Measurements from ENCODE around the gene COL23A1.
A peak's percentile ranks its signal among the peaks of the same experiment; 100 is the strongest.
"Not testable (repeated sequence)": the region's sequence is repeated elsewhere in the genome, so short reads cannot be mapped to it uniquely, and the experiment has no call there.

COL23A1 gene

DNA sequence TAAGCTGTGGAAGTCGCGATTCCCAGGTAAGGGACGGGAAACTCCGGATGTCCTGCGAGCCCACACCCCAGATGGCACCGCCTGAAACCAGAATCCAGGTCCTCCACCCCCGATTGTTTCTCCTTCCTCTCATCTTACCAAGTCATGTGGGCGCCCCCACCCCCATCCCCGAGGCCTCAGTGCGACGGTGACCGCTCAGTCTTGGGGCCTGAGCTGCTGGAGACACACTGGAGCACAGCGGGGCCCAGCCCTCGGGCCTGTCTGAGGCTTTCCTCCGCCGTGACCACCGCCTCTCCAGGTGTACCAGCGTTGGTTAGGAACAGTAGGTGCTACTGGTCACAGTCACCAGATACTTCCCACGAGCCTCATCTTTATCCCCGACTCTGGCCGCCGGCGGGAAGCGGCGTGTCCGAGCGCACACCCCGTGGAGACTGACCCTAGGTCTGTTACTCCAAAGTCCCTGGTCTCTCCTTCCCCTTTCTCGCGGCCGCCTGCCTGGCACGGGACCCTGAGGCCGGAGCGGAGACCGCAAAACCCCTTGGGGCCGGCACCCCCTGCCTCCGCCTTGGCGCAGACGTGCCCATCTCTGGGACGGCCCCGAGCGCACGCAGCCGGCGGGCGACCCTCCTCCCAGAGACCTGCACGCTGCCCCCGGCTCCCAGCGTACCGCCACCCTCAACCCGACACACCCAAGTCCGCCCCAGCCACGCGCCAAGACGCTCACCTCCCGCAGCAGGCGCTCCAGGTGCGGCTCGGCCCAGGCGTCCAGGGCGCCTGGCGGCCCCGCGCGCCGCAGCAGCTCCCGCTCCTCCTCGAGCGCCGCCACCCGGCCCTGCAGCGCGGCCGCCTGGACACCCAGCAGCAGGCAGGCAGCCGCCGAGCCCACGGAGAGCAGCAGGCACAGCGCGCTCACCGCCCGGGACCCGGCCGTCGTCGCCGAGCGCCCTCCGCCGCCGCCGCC is 733 bp downstream of the COL23A1 start:
- DNase-seq (ENCODE audit: low spot score), result no peak
- in situ Hi-C loops (cut with MboI; ENCODE audit: low sequenced_read_pairs, unreplicated experiment), result no loop called here
- TF ChIP-seq, protein P1, sequence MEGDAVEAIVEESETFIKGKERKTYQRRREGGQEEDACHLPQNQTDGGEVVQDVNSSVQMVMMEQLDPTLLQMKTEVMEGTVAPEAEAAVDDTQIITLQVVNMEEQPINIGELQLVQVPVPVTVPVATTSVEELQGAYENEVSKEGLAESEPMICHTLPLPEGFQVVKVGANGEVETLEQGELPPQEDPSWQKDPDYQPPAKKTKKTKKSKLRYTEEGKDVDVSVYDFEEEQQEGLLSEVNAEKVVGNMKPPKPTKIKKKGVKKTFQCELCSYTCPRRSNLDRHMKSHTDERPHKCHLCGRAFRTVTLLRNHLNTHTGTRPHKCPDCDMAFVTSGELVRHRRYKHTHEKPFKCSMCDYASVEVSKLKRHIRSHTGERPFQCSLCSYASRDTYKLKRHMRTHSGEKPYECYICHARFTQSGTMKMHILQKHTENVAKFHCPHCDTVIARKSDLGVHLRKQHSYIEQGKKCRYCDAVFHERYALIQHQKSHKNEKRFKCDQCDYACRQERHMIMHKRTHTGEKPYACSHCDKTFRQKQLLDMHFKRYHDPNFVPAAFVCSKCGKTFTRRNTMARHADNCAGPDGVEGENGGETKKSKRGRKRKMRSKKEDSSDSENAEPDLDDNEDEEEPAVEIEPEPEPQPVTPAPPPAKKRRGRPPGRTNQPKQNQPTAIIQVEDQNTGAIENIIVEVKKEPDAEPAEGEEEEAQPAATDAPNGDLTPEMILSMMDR (IDR thresholded peaks at IDR 0.05; ENCODE audit: borderline replicate concordance, control extremely low read depth, extremely low read depth, insufficient read depth, missing control alignments), result no peak

GRCh38 chr5:178588769-178589168 is 1.4 kb downstream of the COL23A1 start:
- TF ChIP-seq, protein P1 (IDR thresholded peaks at IDR 0.05; ENCODE audit: borderline replicate concordance, control extremely low read depth, extremely low read depth, insufficient read depth, missing control alignments), result no peak
- in situ Hi-C loops (cut with MboI; ENCODE audit: low sequenced_read_pairs, unreplicated experiment), result no loop called here
- no peak for DNase-seq (ENCODE audit: low spot score)

DNA sequence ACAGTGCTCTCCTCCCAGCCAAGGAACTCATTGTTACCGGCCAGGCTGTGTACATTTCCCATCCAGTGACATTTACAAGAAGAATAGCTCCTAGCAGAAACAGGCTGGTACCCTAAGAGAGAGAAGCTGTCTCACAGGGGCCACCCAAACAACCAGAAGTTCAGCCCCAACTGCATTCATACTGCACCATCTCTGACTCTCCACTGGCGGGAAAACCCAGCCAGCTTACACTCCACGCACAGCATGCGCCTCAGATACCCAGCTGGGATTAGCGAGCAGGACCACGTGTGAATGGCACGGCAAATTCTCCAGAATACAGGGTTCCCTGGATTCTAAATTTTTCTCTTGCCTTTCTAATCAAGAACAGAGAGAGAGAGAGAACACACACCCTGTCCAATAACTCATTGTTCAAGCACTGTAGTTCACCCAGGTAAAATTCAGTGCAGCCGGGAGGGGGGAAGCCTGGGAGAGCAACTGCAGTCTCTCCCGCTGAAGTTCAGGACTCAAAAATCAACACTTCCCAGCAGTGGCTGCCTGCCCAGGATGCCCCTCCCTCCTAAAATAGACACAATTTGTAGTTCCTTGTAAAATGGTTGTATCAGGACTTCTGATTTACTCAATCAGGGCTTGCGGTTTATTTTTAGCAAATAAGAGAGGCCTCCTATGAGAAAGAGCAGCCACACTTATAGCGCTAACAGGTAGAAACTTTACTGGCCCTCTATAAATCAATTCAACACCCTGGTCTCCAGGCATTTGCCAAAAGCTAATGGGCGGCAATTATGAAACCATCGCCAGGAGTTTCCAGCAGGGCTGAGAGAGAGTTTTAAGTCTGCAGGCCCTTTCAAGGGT is 2.2 kb downstream of the COL23A1 start:
- TF ChIP-seq, protein P1 (IDR thresholded peaks at IDR 0.05; ENCODE audit: borderline replicate concordance, control extremely low read depth, extremely low read depth, insufficient read depth, missing control alignments), result no peak
- DNase-seq (ENCODE audit: low spot score), result no peak
- in situ Hi-C loops (cut with MboI; ENCODE audit: low sequenced_read_pairs, unreplicated experiment), result no loop called here

DNA sequence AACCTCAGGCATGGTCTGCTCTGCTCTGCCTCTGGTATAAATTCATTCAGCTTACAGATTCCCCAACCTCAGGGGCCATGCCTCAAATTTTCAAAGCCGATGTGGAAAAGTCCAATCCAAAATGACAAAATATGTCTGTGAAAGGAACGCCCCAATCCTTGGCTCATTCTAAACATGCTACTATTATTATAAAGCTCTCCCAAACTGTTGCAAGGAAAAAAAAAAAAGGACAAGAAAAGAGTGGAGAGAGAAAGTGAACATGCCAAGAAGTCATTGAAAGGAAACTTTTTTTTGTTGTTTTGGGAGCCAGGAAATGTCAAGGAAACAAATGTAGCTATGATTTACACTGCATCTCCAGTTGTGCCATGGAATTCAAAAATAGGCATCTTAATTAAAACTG is 3.8 kb downstream of the COL23A1 start:
- in situ Hi-C loops (cut with MboI; ENCODE audit: low sequenced_read_pairs, unreplicated experiment), result no loop called here
- TF ChIP-seq, protein P1 (IDR thresholded peaks at IDR 0.05; ENCODE audit: borderline replicate concordance, control extremely low read depth, extremely low read depth, insufficient read depth, missing control alignments), result no peak
- DNase-seq (ENCODE audit: low spot score), result no peak

GRCh38 chr5:178585421-178585820 is 4.8 kb downstream of the COL23A1 start:
- in situ Hi-C loops (cut with MboI; ENCODE audit: low sequenced_read_pairs, unreplicated experiment), result not testable (repeated sequence)
- peak; percentile 61 for DNase-seq (ENCODE audit: low spot score)

- TF ChIP-seq, protein P1 (IDR thresholded peaks at IDR 0.05; ENCODE audit: borderline replicate concordance, control extremely low read depth, extremely low read depth, insufficient read depth, missing control alignments), result no peak
Measured at GRCh38 chr5:178583279-178583678, 6.9 kb downstream of the COL23A1 start.

More at GRCh38 chr5:178583279-178583678, 6.9 kb downstream of the COL23A1 start:
- no peak for DNase-seq (ENCODE audit: low spot score)
- in situ Hi-C loops (cut with MboI; ENCODE audit: low sequenced_read_pairs, unreplicated experiment), result no loop called here
